NCI-H748 (cell line): ENCODE data around the gene JOSD2.
A peak's percentile ranks its signal among the peaks of the same experiment; 100 is the strongest.

Experiments used
- DNase-seq: peaks from one replicate; lab custom pipeline; 2025; ENCODE audit not compliant: unreplicated experiment; lab: John Stamatoyannopoulos, UW

JOSD2 gene

GRCh38 chr19:50514346-50515167 lies 3.6 kb upstream of the JOSD2 start:
- DNase-seq: peak; percentile 85

- no peak for DNase-seq
Measured at GRCh38 chr19:50513746-50514345, 2.9 kb upstream of the JOSD2 start, which contains the start of gene ASPDH. Gene ASPDH, minus strand, starts transcription at chr19:50513913. Its CDS starts 90 bp downstream, at chr19:50513823.

GRCh38 chr19:50512999-50513745 lies 2.2 kb upstream of the JOSD2 start:
- no peak for DNase-seq

GRCh38 chr19:50512112-50512998 lies 1.4 kb upstream of the JOSD2 start:
- no peak for DNase-seq

- peak; percentile 100 for DNase-seq
Measured at GRCh38 chr19:50510700-50511068, 307 bp downstream of the JOSD2 start.

- peak; percentile 79 for DNase-seq
Measured at GRCh38 chr19:50510121-50510670, 795 bp downstream of the JOSD2 start.

GRCh38 chr19:50509366-50509765 lies 1.6 kb downstream of the JOSD2 start:
- no peak for DNase-seq

- no peak for DNase-seq
Measured at GRCh38 chr19:50508843-50509190, 2.2 kb downstream of the JOSD2 start.

GRCh38 chr19:50507376-50507775 lies 3.6 kb downstream of the JOSD2 start:
- DNase-seq: no peak

- DNase-seq: no peak
Measured at GRCh38 chr19:50506700-50507099, 4.3 kb downstream of the JOSD2 start.

GRCh38 chr19:50505856-50506611 lies 5.0 kb downstream of the JOSD2 start:
- DNase-seq: no peak

- no peak for DNase-seq
Measured at GRCh38 chr19:50501568-50502475, 9.2 kb downstream of the JOSD2 start.

GRCh38 chr19:50501186-50501567 lies 9.8 kb downstream of the JOSD2 start:
- no peak for DNase-seq

- no peak for DNase-seq
Measured at GRCh38 chr19:50500753-50501151, 10.2 kb downstream of the JOSD2 start.

GRCh38 chr19:50500060-50500752 lies 10.8 kb downstream of the JOSD2 start:
- peak; percentile 49 for DNase-seq

- DNase-seq: no peak
Measured at GRCh38 chr19:50498219-50499056, 12.6 kb downstream of the JOSD2 start.

- DNase-seq: no peak
Measured at GRCh38 chr19:50497022-50497405, 14.0 kb downstream of the JOSD2 start.
